HepG2 (cell line): ENCODE data around the gene JMJD1C. TPM values are rescaled to one million over a fixed set of nuclear protein-coding genes. Genes with fewer than 3 reads are reported as not detected.

Source experiments
- E2F2 ChIP-seq: sonication (generic); formaldehyde crosslinking; IDR thresholded peaks from 2 replicates; pipeline ENCODE4 v1.4.0; 2020; ENCODE audit warnings: missing genetic modification reagents, borderline replicate concordance
- ELK4 ChIP-seq: sonication (generic); formaldehyde crosslinking; IDR thresholded peaks from 2 replicates; pipeline ENCODE4 v1.9.0; 2021; ENCODE audit warnings: missing genetic modification reagents, borderline replicate concordance
- HNF1A ChIP-seq, 2 experiments: sonication (generic) in 1 of 2; formaldehyde crosslinking in 1 of 2; IDR thresholded peaks; 2 replicates each; pipeline versions ENCODE4 v1.4.0 to v1.6.1; 2016 to 2020; ENCODE audit warnings: borderline replicate concordance in 1 of 2, low read depth in 1 of 2, mild to moderate bottlenecking in 1 of 2, missing genetic modification reagents in 1 of 2
- KLF6 ChIP-seq: IDR thresholded peaks from 2 replicates; pipeline ENCODE4 v1.8.0; 2016; ENCODE audit warnings: missing biosample characterization, missing genetic modification reagents
- RNF2 ChIP-seq: fragments of 450-650 bp; conservative IDR thresholded peaks from 2 replicates; pipeline ENCODE4 v1.6.1; 2016; ENCODE audit warnings: low read depth
- TGIF2 ChIP-seq: IDR thresholded peaks from 2 replicates; pipeline ENCODE4 v1.6.1; 2016; ENCODE audit warnings: control low read depth, missing compliant biosample characterization
- ZBTB14 ChIP-seq: sonication (generic); formaldehyde crosslinking; IDR thresholded peaks from 2 replicates; pipeline ENCODE4 v1.4.0; 2020; ENCODE audit warnings: missing genetic modification reagents
- ZFP90 ChIP-seq: sonication (generic); formaldehyde crosslinking; IDR thresholded peaks from 2 replicates; pipeline ENCODE4 v1.8.0; 2022; ENCODE audit warnings: missing genetic modification reagents, mild to moderate bottlenecking, inconsistent platforms, borderline replicate concordance
- ZNF225 ChIP-seq: sonication (generic); formaldehyde crosslinking; IDR thresholded peaks from 2 replicates; pipeline ENCODE4 v1.4.0; 2020; ENCODE audit warnings: mild to moderate bottlenecking, missing genetic modification reagents
- ZNF251 ChIP-seq: sonication (generic); formaldehyde crosslinking; IDR thresholded peaks from 2 replicates; pipeline ENCODE4 v1.9.0; 2021; ENCODE audit warnings: mild to moderate bottlenecking, missing genetic modification reagents
- polyA plus RNA-seq, 8 experiments: library from polyadenylated mRNA; depleted of rRNA in 3 of 8; stranded (reverse) in 7 of 8; unstranded in 1 of 8; fragments of >200 nt; fragmentation: Illumina TruSeq in 4 of 8; extraction: Trizol in 4 of 8; gene quantifications; 2 replicates each; pipeline versions ENCODE4 v1.2.1 to v1.2.3, GENCODE V29; 2011 to 2016; ENCODE audit warnings: low read depth in 4 of 8, missing spikeins in 1 of 8, mixed read lengths in 1 of 8; ENCODE audit not compliant: insufficient read depth in 1 of 8
- total RNA-seq, 5 experiments: library from RNA; depleted of rRNA; stranded (reverse); fragments of >200 nt; fragmentation: Illumina TruSeq; extraction: Trizol; gene quantifications; 2 replicates each; pipeline ENCODE4 v1.2.3, GENCODE V29; 2016; ENCODE audit warnings: low read depth in 1 of 5
- TF ChIP-seq, protein P1 (sequence below): sonication (generic); formaldehyde crosslinking; IDR thresholded peaks from 2 replicates; pipeline ENCODE4 v1.5.0; 2020; ENCODE audit warnings: mild to moderate bottlenecking, missing genetic modification reagents
- TF ChIP-seq, protein P2 (sequence below): IDR thresholded peaks from 2 replicates; pipeline ENCODE4 v1.4.0; 2020; ENCODE audit warnings: mild to moderate bottlenecking, missing genetic modification reagents

Gene JMJD1C
- total and polyA plus RNA-seq, 2 of the 13 experiments (the other 11 are each of a cell fraction or from before 2014, with no cell fraction given): 42.3 to 42.7 TPM

- TF ChIP-seq HNF1A (IDR thresholded peaks at IDR 0.05; ENCODE audit: low read depth): no peak
- no peak; the same call in 1 of the 2 replicates for TF ChIP-seq HNF1A (CRISPR knock-in tag; IDR thresholded peaks at IDR 0.05; ENCODE audit: borderline replicate concordance)
- peak; percentile 99 for TF ChIP-seq ZFP90
- peak; percentile 29; the same call in 1 of the 2 replicates for TF ChIP-seq TGIF2 (CRISPR knock-in tag)
- peak; percentile 50; the same call in 1 of the 2 replicates for TF ChIP-seq KLF6 (CRISPR knock-in tag)
- no peak for TF ChIP-seq ZBTB14 (CRISPR knock-in tag)
- no peak for TF ChIP-seq ZNF251 (CRISPR knock-in tag)
- TF ChIP-seq, protein P1, sequence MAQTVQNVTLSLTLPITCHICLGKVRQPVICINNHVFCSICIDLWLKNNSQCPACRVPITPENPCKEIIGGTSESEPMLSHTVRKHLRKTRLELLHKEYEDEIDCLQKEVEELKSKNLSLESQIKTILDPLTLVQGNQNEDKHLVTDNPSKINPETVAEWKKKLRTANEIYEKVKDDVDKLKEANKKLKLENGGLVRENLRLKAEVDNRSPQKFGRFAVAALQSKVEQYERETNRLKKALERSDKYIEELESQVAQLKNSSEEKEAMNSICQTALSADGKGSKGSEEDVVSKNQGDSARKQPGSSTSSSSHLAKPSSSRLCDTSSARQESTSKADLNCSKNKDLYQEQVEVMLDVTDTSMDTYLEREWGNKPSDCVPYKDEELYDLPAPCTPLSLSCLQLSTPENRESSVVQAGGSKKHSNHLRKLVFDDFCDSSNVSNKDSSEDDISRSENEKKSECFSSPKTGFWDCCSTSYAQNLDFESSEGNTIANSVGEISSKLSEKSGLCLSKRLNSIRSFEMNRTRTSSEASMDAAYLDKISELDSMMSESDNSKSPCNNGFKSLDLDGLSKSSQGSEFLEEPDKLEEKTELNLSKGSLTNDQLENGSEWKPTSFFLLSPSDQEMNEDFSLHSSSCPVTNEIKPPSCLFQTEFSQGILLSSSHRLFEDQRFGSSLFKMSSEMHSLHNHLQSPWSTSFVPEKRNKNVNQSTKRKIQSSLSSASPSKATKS (CRISPR knock-in tag): no peak
- no peak for TF ChIP-seq ZNF225
- TF ChIP-seq ELK4 (CRISPR knock-in tag): no peak
- TF ChIP-seq, protein P2, sequence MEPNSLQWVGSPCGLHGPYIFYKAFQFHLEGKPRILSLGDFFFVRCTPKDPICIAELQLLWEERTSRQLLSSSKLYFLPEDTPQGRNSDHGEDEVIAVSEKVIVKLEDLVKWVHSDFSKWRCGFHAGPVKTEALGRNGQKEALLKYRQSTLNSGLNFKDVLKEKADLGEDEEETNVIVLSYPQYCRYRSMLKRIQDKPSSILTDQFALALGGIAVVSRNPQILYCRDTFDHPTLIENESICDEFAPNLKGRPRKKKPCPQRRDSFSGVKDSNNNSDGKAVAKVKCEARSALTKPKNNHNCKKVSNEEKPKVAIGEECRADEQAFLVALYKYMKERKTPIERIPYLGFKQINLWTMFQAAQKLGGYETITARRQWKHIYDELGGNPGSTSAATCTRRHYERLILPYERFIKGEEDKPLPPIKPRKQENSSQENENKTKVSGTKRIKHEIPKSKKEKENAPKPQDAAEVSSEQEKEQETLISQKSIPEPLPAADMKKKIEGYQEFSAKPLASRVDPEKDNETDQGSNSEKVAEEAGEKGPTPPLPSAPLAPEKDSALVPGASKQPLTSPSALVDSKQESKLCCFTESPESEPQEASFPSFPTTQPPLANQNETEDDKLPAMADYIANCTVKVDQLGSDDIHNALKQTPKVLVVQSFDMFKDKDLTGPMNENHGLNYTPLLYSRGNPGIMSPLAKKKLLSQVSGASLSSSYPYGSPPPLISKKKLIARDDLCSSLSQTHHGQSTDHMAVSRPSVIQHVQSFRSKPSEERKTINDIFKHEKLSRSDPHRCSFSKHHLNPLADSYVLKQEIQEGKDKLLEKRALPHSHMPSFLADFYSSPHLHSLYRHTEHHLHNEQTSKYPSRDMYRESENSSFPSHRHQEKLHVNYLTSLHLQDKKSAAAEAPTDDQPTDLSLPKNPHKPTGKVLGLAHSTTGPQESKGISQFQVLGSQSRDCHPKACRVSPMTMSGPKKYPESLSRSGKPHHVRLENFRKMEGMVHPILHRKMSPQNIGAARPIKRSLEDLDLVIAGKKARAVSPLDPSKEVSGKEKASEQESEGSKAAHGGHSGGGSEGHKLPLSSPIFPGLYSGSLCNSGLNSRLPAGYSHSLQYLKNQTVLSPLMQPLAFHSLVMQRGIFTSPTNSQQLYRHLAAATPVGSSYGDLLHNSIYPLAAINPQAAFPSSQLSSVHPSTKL: peak; percentile 70
- TF ChIP-seq RNF2: no peak
- no peak for TF ChIP-seq E2F2
Observed at GRCh38 chr10:63268798-63269503, 196.8 kb downstream of the JMJD1C start (continued).
